Chondrocyte (in vitro differentiated cells): ENCODE data around the gene LCN12. TPM values are rescaled to one million over a fixed set of nuclear protein-coding genes. Genes with fewer than 3 reads are reported as not detected.

ENCODE experiments used
- DNase-seq: peaks from one replicate; pipeline ENCODE4 v3.0.0; 2021; ENCODE audit warnings: mixed read lengths, low spot score
- H3K27ac Mint-ChIP-seq: one replicate; pipeline ENCODE4 v1.8.0; 2021; ENCODE audit warnings: mild to moderate bottlenecking, moderate library complexity, mixed read lengths; ENCODE audit not compliant: unreplicated experiment
- H3K27me3 Mint-ChIP-seq: 2 replicates; pipeline ENCODE4 v1.8.0; 2021; ENCODE audit warnings: low read depth, mixed read lengths
- H3K36me3 Mint-ChIP-seq: 2 replicates; pipeline ENCODE4 v1.8.0; 2021; ENCODE audit warnings: low read depth, mixed read lengths
- H3K4me1 Mint-ChIP-seq: 2 replicates; pipeline ENCODE4 v1.8.0; 2021; ENCODE audit warnings: low read depth, mild to moderate bottlenecking, mixed read lengths
- H3K4me3 Mint-ChIP-seq: one replicate; pipeline ENCODE4 v1.8.0; 2021; ENCODE audit warnings: mild to moderate bottlenecking, moderate library complexity, mixed read lengths; ENCODE audit not compliant: unreplicated experiment
- H3K9me3 Mint-ChIP-seq: 2 replicates; pipeline ENCODE4 v1.8.0; 2021; ENCODE audit warnings: low read depth, mixed read lengths
- total RNA-seq: library from RNA; stranded (reverse); gene quantifications from 3 replicates; pipeline ENCODE4 v1.2.1, GENCODE V29; 2021
- TF ChIP-seq, protein P1 (sequence below): fragments of 200-600 bp; sonication (generic); IDR thresholded peaks from 2 replicates; pipeline ENCODE4 v1.5.0; 2021; ENCODE audit warnings: antibody characterized with exemption, mild to moderate bottlenecking, moderate library complexity

LCN12 gene
- total RNA-seq, 1 donor from 2014 or later: 0.60 TPM

GRCh38 chr9:136945333-136946227 is 6.5 kb upstream of the LCN12 start:
- Mint-ChIP-seq H3K36me3 (peaks cover 5% of the 10 kb centered on the region), H3K4me1 (peaks cover 12% of the 10 kb centered on the region), H3K27me3 (no peaks in the 10 kb centered on the region), H3K4me3 (no peak overlapping the region), H3K9me3 (no peaks in the 10 kb centered on the region), H3K27ac (no peak overlapping the region)
- peak; percentile 86 for DNase-seq
- TF ChIP-seq, protein P1, sequence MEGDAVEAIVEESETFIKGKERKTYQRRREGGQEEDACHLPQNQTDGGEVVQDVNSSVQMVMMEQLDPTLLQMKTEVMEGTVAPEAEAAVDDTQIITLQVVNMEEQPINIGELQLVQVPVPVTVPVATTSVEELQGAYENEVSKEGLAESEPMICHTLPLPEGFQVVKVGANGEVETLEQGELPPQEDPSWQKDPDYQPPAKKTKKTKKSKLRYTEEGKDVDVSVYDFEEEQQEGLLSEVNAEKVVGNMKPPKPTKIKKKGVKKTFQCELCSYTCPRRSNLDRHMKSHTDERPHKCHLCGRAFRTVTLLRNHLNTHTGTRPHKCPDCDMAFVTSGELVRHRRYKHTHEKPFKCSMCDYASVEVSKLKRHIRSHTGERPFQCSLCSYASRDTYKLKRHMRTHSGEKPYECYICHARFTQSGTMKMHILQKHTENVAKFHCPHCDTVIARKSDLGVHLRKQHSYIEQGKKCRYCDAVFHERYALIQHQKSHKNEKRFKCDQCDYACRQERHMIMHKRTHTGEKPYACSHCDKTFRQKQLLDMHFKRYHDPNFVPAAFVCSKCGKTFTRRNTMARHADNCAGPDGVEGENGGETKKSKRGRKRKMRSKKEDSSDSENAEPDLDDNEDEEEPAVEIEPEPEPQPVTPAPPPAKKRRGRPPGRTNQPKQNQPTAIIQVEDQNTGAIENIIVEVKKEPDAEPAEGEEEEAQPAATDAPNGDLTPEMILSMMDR: no peak

- no peak overlapping the region for H3K4me3 Mint-ChIP-seq
- TF ChIP-seq, protein P1: no peak
- H3K9me3 Mint-ChIP-seq: no peaks in the 10 kb centered on the region
- H3K27me3 Mint-ChIP-seq: no peaks in the 10 kb centered on the region
- no peak for DNase-seq
- peaks cover 2% of the 10 kb centered on the region for H3K36me3 Mint-ChIP-seq
- no peak overlapping the region for H3K27ac Mint-ChIP-seq
- peaks cover 12% of the 10 kb centered on the region for H3K4me1 Mint-ChIP-seq
Observed at GRCh38 chr9:136946228-136947027, 5.6 kb upstream of the LCN12 start.

- H3K4me3 Mint-ChIP-seq: no peak overlapping the region
- H3K9me3 Mint-ChIP-seq: no peaks in the 10 kb centered on the region
- no peaks in the 10 kb centered on the region for H3K27me3 Mint-ChIP-seq
- peaks cover 12% of the 10 kb centered on the region for H3K4me1 Mint-ChIP-seq
- H3K36me3 Mint-ChIP-seq: no peaks in the 10 kb centered on the region
- H3K27ac Mint-ChIP-seq: no peak overlapping the region
- TF ChIP-seq, protein P1: no peak
- DNase-seq: no peak
Observed at GRCh38 chr9:136947028-136947891, 4.8 kb upstream of the LCN12 start.

DNA sequence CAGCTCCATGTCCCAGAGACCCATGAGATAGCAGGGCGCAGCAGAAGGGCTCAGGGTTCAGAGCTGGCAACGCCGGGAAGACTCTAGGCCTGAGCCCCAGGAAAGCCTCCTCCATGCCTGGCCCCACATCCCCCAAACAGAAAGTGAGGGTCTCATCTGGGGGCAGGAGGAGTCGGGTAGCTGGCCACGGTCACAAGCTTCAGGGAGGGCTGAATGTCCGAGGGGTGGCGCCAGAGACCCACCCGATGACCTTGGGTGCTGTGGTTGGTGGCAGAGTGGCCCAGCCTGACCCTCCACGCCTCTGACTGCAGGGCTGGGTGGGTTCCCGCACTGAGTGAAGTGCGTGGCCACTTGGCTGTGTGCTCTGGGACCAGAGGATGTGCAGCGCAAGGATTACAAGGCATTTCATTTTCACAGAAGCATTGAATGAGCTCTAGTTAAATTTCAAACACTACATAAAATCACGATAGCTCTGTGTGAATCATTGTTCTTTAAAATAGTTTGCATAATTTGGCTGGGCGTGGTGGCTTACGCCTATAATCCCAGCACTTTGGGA is 4.0 kb upstream of the LCN12 start:
- H3K9me3 Mint-ChIP-seq: no peaks in the 10 kb centered on the region
- no peak overlapping the region for H3K27ac Mint-ChIP-seq
- no peak for DNase-seq
- TF ChIP-seq, protein P1: peak; percentile 71
- H3K27me3 Mint-ChIP-seq: no peaks in the 10 kb centered on the region
- H3K4me3 Mint-ChIP-seq: no peak overlapping the region
- H3K4me1 Mint-ChIP-seq: peaks cover 12% of the 10 kb centered on the region
- H3K36me3 Mint-ChIP-seq: no peaks in the 10 kb centered on the region
